HEK293 (cell line): ENCODE results near the gene NAGA.

ENCODE experiments used
- CTCF ChIA-PET: fragments of 350-600 bp; formaldehyde crosslinking; extraction: SDS; loops from one replicate; lab custom pipeline; 2021; ENCODE audit warnings: antibody characterized with exemption; lab: Yijun Ruan, JAX
- POLR2A ChIA-PET: fragments of 300-600 bp; formaldehyde crosslinking; extraction: SDS; loops from one replicate; lab custom pipeline; 2020; ENCODE audit warnings: antibody characterized with exemption, inconsistent platforms; lab: Yijun Ruan, JAX
- H3K27ac ChIP-seq: fragments of 200-500 bp; sonication (Bioruptor generic); 2 replicates; pipeline ENCODE4 v1.5.1; 2014; ENCODE audit warnings: low read depth, low read length, control low read depth, inconsistent platforms; ENCODE audit errors: extremely low read depth
- H3K36me3 ChIP-seq, 2 experiments: fragments of 200-500 bp in 1 of 2; sonication (Bioruptor generic) in 1 of 2; 1 replicate in 1 of 2; 2 replicates in 1 of 2; pipeline ENCODE4 v1.5.1; 2014 to 2017; ENCODE audit warnings: inconsistent platforms in 2 of 2, low read length in 2 of 2; ENCODE audit not compliant: control insufficient read depth in 2 of 2, insufficient read depth in 1 of 2
- H3K4me1 ChIP-seq: fragments of 200-500 bp; sonication (Bioruptor generic); 2 replicates; pipeline ENCODE4 v1.5.1; 2014; ENCODE audit warnings: mild to moderate bottlenecking, low read length, inconsistent platforms; ENCODE audit not compliant: control insufficient read depth, insufficient read depth
- H3K4me3 ChIP-seq: 2 replicates; pipeline ENCODE4 v1.5.1; 2011; ENCODE audit warnings: low read depth, mild to moderate bottlenecking, control low read depth, low read length, moderate library complexity
- H3K9me3 ChIP-seq: fragments of 200-500 bp; sonication (Bioruptor generic); 2 replicates; pipeline ENCODE4 v1.5.1; 2014; ENCODE audit warnings: low read depth, low read length, inconsistent platforms; ENCODE audit not compliant: control insufficient read depth, insufficient read depth
- FEZF1 ChIP-seq: fragments of 450-650 bp; formaldehyde crosslinking; IDR thresholded peaks from 2 replicates; pipeline ENCODE4 v1.5.1; 2016; ENCODE audit warnings: missing biosample characterization, missing genetic modification characterization
- MEIS1 ChIP-seq: sonication (generic); formaldehyde crosslinking; IDR thresholded peaks from 2 replicates; pipeline ENCODE4 v1.8.1; 2022; ENCODE audit warnings: missing genetic modification reagents, mild to moderate bottlenecking, borderline replicate concordance
- OSR2 ChIP-seq: fragments of 450-650 bp; formaldehyde crosslinking; IDR thresholded peaks from 2 replicates; pipeline ENCODE4 v1.5.1; 2016; ENCODE audit warnings: missing biosample characterization, missing genetic modification characterization
- ZFP41 ChIP-seq: fragments of 450-650 bp; formaldehyde crosslinking; IDR thresholded peaks from 2 replicates; pipeline ENCODE4 v1.5.1; 2016; ENCODE audit warnings: missing biosample characterization, missing genetic modification characterization, borderline replicate concordance
- ZFP69B ChIP-seq: fragments of 450-650 bp; formaldehyde crosslinking; IDR thresholded peaks from 2 replicates; pipeline ENCODE4 v1.5.1; 2016; ENCODE audit warnings: missing biosample characterization, missing genetic modification characterization
- ZIC2 ChIP-seq: fragments of 450-650 bp; formaldehyde crosslinking; IDR thresholded peaks from 2 replicates; pipeline ENCODE4 v1.5.1; 2016; ENCODE audit warnings: missing biosample characterization, missing genetic modification characterization
- ZNF132 ChIP-seq: fragments of 450-650 bp; formaldehyde crosslinking; IDR thresholded peaks from 2 replicates; pipeline ENCODE4 v1.5.1; 2017; ENCODE audit warnings: missing biosample characterization, missing genetic modification characterization, borderline replicate concordance
- ZNF155 ChIP-seq: fragments of 450-650 bp; formaldehyde crosslinking; IDR thresholded peaks from 2 replicates; pipeline ENCODE4 v1.5.1; 2016; ENCODE audit warnings: missing biosample characterization, missing genetic modification characterization
- ZNF23 ChIP-seq: fragments of 450-650 bp; formaldehyde crosslinking; IDR thresholded peaks from 2 replicates; pipeline ENCODE4 v1.5.1; 2016; ENCODE audit warnings: missing biosample characterization, missing genetic modification characterization, borderline replicate concordance
- ZNF37A ChIP-seq: fragments of 450-650 bp; IDR thresholded peaks from 2 replicates; pipeline ENCODE4 v1.5.1; 2018; ENCODE audit warnings: missing biosample characterization, missing genetic modification characterization
- ZNF394 ChIP-seq: fragments of 450-650 bp; formaldehyde crosslinking; IDR thresholded peaks from 2 replicates; pipeline ENCODE4 v1.5.1; 2016; ENCODE audit warnings: missing biosample characterization, missing genetic modification characterization, mild to moderate bottlenecking, moderate library complexity, borderline replicate concordance
- ZNF426 ChIP-seq: fragments of 450-650 bp; formaldehyde crosslinking; IDR thresholded peaks from 2 replicates; pipeline ENCODE4 v1.5.1; 2017; ENCODE audit warnings: missing biosample characterization, missing genetic modification characterization, mild to moderate bottlenecking, inconsistent platforms, moderate library complexity
- ZNF548 ChIP-seq: fragments of 450-650 bp; formaldehyde crosslinking; IDR thresholded peaks from 2 replicates; pipeline ENCODE4 v1.5.1; 2016; ENCODE audit warnings: missing biosample characterization, missing genetic modification characterization
- ZNF560 ChIP-seq: fragments of 450-650 bp; formaldehyde crosslinking; IDR thresholded peaks from 2 replicates; pipeline ENCODE4 v1.5.1; 2017; ENCODE audit warnings: missing biosample characterization, missing genetic modification characterization, borderline replicate concordance
- ZNF571 ChIP-seq: fragments of 450-650 bp; formaldehyde crosslinking; IDR thresholded peaks from 2 replicates; pipeline ENCODE4 v1.5.0; 2017; ENCODE audit warnings: missing biosample characterization, missing genetic modification characterization
- ZNF660 ChIP-seq: fragments of 450-650 bp; IDR thresholded peaks from 2 replicates; pipeline ENCODE4 v1.5.1; 2018; ENCODE audit warnings: missing biosample characterization, mild to moderate bottlenecking, missing genetic modification characterization
- ZNF677 ChIP-seq: fragments of 450-650 bp; IDR thresholded peaks from 2 replicates; pipeline ENCODE4 v1.5.0; 2018; ENCODE audit warnings: missing biosample characterization, mild to moderate bottlenecking, missing genetic modification characterization, moderate library complexity
- ZNF701 ChIP-seq: fragments of 450-650 bp; formaldehyde crosslinking; IDR thresholded peaks from 2 replicates; pipeline ENCODE4 v1.5.1; 2016; ENCODE audit warnings: missing biosample characterization, missing genetic modification characterization
- ZNF704 ChIP-seq: fragments of 450-650 bp; formaldehyde crosslinking; IDR thresholded peaks from 2 replicates; pipeline ENCODE4 v1.5.1; 2016; ENCODE audit warnings: missing biosample characterization, missing genetic modification characterization
- ZNF707 ChIP-seq: fragments of 450-650 bp; formaldehyde crosslinking; IDR thresholded peaks from 2 replicates; pipeline ENCODE4 v1.5.1; 2016; ENCODE audit warnings: missing biosample characterization, missing genetic modification characterization
- ZNF776 ChIP-seq: fragments of 450-650 bp; formaldehyde crosslinking; IDR thresholded peaks from 2 replicates; pipeline ENCODE4 v1.5.0; 2017; ENCODE audit warnings: missing biosample characterization, missing genetic modification characterization, borderline replicate concordance
- TF ChIP-seq, protein P1 (sequence below): fragments of 450-650 bp; formaldehyde crosslinking; IDR thresholded peaks from 2 replicates; pipeline ENCODE4 v1.5.1; 2017; ENCODE audit warnings: missing biosample characterization, missing genetic modification characterization
- TF ChIP-seq, protein P2 (sequence below): fragments of 450-650 bp; formaldehyde crosslinking; IDR thresholded peaks from 2 replicates; pipeline ENCODE4 v1.5.1; 2016; ENCODE audit warnings: missing biosample characterization, missing genetic modification characterization
- TF ChIP-seq, protein P3 (sequence below): fragments of 450-650 bp; formaldehyde crosslinking; IDR thresholded peaks from 2 replicates; pipeline ENCODE4 v1.5.1; 2016; ENCODE audit warnings: missing biosample characterization, missing genetic modification characterization, borderline replicate concordance

NAGA gene

DNA sequence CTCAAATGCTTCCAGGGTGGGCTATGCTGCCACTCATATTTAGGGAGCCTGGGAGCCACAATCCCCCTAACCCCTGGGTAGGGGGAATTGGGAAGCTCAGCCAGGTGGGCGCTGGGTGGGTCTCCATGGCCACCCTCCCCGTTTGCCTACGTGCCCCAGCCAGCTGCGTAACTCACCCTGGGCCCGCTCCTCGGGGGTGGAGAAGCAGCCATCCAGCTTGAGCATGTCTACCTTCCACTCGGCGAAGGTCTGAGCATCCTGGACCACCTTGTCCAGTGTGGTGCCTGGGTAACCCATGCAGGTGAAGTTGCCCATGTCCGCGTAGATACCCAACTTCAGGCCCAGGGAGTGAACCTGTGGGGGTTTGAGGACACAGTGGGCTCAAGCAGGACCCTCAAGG lies 3.7 kb downstream of the NAGA start:
- TF ChIP-seq ZFP41 (tag by site-specific recombination) (no peak), ZNF426 (tag by site-specific recombination) (no peak), ZNF677 (tag by site-specific recombination) (no peak), MEIS1 (no peak), ZNF701 (no peak), OSR2 (tag by site-specific recombination) (no peak), ZNF548 (no peak), ZNF560 (tag by site-specific recombination) (no peak), ZNF704 (tag by site-specific recombination) (no peak), ZNF776 (no peak), ZNF707 (tag by site-specific recombination) (no peak)
- ChIA-PET POLR2A (interaction anchor here (0.8 kb wide), 1 partner anchor 29 kb away, joined by 3 read pairs; no protein-coding TSS in a partner anchor), CTCF (interaction anchor here (0.7 kb wide), 1 partner anchor 141 kb away, joined by 3 read pairs; no protein-coding TSS in a partner anchor)
- Histone ChIP-seq H3K9me3 (no peaks in the 10 kb centered on the region), H3K36me3 (peaks cover 4 to 65% of the 10 kb centered on the region in 2 experiments; a peak in 2 of 3 replicates), H3K4me3 (no peak overlapping the region), H3K27ac (no peak overlapping the region), H3K4me1 (peaks cover 2% of the 10 kb centered on the region; the same call in 1 of the 2 replicates)

- Histone ChIP-seq H3K36me3 (peaks cover 4 to 72% of the 10 kb centered on the region in 2 experiments; a peak in 2 of 3 replicates), H3K4me3 (no peak overlapping the region), H3K4me1 (peaks cover 1% of the 10 kb centered on the region; the same call in 1 of the 2 replicates), H3K9me3 (no peaks in the 10 kb centered on the region), H3K27ac (no peak overlapping the region)
- ChIA-PET CTCF (interaction anchor here (0.7 kb wide), 1 partner anchor 140 kb away, joined by 3 read pairs; no protein-coding TSS in a partner anchor), POLR2A (interaction anchor here (0.8 kb wide), 1 partner anchor 28 kb away, joined by 3 read pairs; no protein-coding TSS in a partner anchor)
- TF ChIP-seq ZNF155 = no peak
- TF ChIP-seq ZNF571 (tag by site-specific recombination) = no peak
- TF ChIP-seq ZFP41 (tag by site-specific recombination) = no peak
- no peak for TF ChIP-seq ZNF37A
- TF ChIP-seq, protein P1, sequence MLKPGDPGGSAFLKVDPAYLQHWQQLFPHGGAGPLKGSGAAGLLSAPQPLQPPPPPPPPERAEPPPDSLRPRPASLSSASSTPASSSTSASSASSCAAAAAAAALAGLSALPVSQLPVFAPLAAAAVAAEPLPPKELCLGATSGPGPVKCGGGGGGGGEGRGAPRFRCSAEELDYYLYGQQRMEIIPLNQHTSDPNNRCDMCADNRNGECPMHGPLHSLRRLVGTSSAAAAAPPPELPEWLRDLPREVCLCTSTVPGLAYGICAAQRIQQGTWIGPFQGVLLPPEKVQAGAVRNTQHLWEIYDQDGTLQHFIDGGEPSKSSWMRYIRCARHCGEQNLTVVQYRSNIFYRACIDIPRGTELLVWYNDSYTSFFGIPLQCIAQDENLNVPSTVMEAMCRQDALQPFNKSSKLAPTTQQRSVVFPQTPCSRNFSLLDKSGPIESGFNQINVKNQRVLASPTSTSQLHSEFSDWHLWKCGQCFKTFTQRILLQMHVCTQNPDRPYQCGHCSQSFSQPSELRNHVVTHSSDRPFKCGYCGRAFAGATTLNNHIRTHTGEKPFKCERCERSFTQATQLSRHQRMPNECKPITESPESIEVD (tag by site-specific recombination) = no peak
- TF ChIP-seq ZNF23 (tag by site-specific recombination) = no peak
- no peak for TF ChIP-seq ZNF660
- TF ChIP-seq ZNF394 = no peak
- TF ChIP-seq, protein P2, sequence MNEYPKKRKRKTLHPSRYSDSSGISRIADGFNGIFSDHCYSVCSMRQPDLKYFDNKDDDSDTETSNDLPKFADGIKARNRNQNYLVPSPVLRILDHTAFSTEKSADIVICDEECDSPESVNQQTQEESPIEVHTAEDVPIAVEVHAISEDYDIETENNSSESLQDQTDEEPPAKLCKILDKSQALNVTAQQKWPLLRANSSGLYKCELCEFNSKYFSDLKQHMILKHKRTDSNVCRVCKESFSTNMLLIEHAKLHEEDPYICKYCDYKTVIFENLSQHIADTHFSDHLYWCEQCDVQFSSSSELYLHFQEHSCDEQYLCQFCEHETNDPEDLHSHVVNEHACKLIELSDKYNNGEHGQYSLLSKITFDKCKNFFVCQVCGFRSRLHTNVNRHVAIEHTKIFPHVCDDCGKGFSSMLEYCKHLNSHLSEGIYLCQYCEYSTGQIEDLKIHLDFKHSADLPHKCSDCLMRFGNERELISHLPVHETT (tag by site-specific recombination) = no peak
- no peak for TF ChIP-seq ZNF132 (tag by site-specific recombination)
- TF ChIP-seq, protein P3, sequence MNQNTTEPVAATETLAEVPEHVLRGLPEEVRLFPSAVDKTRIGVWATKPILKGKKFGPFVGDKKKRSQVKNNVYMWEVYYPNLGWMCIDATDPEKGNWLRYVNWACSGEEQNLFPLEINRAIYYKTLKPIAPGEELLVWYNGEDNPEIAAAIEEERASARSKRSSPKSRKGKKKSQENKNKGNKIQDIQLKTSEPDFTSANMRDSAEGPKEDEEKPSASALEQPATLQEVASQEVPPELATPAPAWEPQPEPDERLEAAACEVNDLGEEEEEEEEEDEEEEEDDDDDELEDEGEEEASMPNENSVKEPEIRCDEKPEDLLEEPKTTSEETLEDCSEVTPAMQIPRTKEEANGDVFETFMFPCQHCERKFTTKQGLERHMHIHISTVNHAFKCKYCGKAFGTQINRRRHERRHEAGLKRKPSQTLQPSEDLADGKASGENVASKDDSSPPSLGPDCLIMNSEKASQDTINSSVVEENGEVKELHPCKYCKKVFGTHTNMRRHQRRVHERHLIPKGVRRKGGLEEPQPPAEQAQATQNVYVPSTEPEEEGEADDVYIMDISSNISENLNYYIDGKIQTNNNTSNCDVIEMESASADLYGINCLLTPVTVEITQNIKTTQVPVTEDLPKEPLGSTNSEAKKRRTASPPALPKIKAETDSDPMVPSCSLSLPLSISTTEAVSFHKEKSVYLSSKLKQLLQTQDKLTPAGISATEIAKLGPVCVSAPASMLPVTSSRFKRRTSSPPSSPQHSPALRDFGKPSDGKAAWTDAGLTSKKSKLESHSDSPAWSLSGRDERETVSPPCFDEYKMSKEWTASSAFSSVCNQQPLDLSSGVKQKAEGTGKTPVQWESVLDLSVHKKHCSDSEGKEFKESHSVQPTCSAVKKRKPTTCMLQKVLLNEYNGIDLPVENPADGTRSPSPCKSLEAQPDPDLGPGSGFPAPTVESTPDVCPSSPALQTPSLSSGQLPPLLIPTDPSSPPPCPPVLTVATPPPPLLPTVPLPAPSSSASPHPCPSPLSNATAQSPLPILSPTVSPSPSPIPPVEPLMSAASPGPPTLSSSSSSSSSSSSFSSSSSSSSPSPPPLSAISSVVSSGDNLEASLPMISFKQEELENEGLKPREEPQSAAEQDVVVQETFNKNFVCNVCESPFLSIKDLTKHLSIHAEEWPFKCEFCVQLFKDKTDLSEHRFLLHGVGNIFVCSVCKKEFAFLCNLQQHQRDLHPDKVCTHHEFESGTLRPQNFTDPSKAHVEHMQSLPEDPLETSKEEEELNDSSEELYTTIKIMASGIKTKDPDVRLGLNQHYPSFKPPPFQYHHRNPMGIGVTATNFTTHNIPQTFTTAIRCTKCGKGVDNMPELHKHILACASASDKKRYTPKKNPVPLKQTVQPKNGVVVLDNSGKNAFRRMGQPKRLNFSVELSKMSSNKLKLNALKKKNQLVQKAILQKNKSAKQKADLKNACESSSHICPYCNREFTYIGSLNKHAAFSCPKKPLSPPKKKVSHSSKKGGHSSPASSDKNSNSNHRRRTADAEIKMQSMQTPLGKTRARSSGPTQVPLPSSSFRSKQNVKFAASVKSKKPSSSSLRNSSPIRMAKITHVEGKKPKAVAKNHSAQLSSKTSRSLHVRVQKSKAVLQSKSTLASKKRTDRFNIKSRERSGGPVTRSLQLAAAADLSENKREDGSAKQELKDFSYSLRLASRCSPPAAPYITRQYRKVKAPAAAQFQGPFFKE (tag by site-specific recombination) = no peak
- no peak for TF ChIP-seq ZNF701
- no peak for TF ChIP-seq MEIS1
- TF ChIP-seq ZFP69B (tag by site-specific recombination) = no peak
- no peak for TF ChIP-seq FEZF1 (tag by site-specific recombination)
- no peak for TF ChIP-seq ZIC2 (tag by site-specific recombination)
These were observed 4.4 kb downstream of the NAGA start for GRCh38 chr22:42066126-42066761.
